A673 (cell line): ENCODE results near the gene TTL.

Experiments used
- CTCF ChIP-seq: fragments of 300-800, 200-600 bp; sonication (generic); conservative IDR thresholded peaks from 2 replicates; pipeline ENCODE4 v1.5.1; 2017; ENCODE audit warnings: low read depth, mild to moderate bottlenecking, antibody characterized with exemption, low read length, moderate library complexity, mixed read lengths
- EZH2 ChIP-seq: fragments of 200-600 bp; sonication (generic); IDR thresholded peaks from 2 replicates; pipeline ENCODE4 v1.6.1; 2017; ENCODE audit warnings: borderline replicate concordance, low read depth, mild to moderate bottlenecking, mixed read lengths, antibody characterized with exemption, low read length; ENCODE audit not compliant: poor library complexity, severe bottlenecking

GRCh38 chr2:112516801-112517200 is 34.8 kb downstream of the TTL start:
- TF ChIP-seq CTCF (no peak), EZH2 (no peak)
